ENCODE results near the gene MAP2K1.
A peak's percentile ranks its signal among the peaks of the same experiment; 100 is the strongest.
"Not testable (repeated sequence)": the region's sequence is repeated elsewhere in the genome, so short reads cannot be mapped to it uniquely, and the experiment has no call there.

The MAP2K1 gene

GRCh38 chr15:66386204-66387123 lies at the start of gene MAP2K1:
TSS of gene MAP2K1 (plus strand) at chr15:66386912. CDS start at chr15:66387348, 436 bp downstream.
- peak; percentile 85 for DNase-seq

GRCh38 chr15:66348530-66348929 lies 38.2 kb upstream of the MAP2K1 start:
- not testable (repeated sequence) for DNase-seq

- DNase-seq: no peak
These were observed 30.7 kb upstream of the MAP2K1 start for GRCh38 chr15:66356077-66356358.

GRCh38 chr15:66356359-66357236 lies 30.1 kb upstream of the MAP2K1 start, which contains the start of gene TIPIN:
TSS of gene TIPIN (minus strand) at chr15:66356685. CDS start at chr15:66352947, 3,738 bp downstream.
- DNase-seq: peak; percentile 81

GRCh38 chr15:66359740-66360139 lies 27.0 kb upstream of the MAP2K1 start:
- no peak for DNase-seq

- DNase-seq: not testable (repeated sequence)
These were observed 24.8 kb upstream of the MAP2K1 start for GRCh38 chr15:66361745-66362460.

- no peak for DNase-seq
These were observed 23.9 kb upstream of the MAP2K1 start for GRCh38 chr15:66362776-66363175.

GRCh38 chr15:66364944-66365528 lies 21.7 kb upstream of the MAP2K1 start:
- DNase-seq: no peak

GRCh38 chr15:66369773-66370651 lies 16.7 kb upstream of the MAP2K1 start:
- no peak for DNase-seq

- no peak for DNase-seq
These were observed 12.5 kb upstream of the MAP2K1 start for GRCh38 chr15:66374179-66374578.

GRCh38 chr15:66378814-66379430 lies 7.8 kb upstream of the MAP2K1 start:
- no peak for DNase-seq

- not testable (repeated sequence) for DNase-seq
These were observed 5.3 kb upstream of the MAP2K1 start for GRCh38 chr15:66381376-66381775.

GRCh38 chr15:66387163-66388042 lies 691 bp downstream of the MAP2K1 start:
- peak; percentile 16 for DNase-seq

GRCh38 chr15:66388043-66388363 lies 1.3 kb downstream of the MAP2K1 start:
- DNase-seq: no peak

GRCh38 chr15:66388576-66388975 lies 1.9 kb downstream of the MAP2K1 start:
- no peak for DNase-seq

GRCh38 chr15:66389098-66389858 lies 2.6 kb downstream of the MAP2K1 start:
- no peak for DNase-seq

GRCh38 chr15:66389859-66390381 lies 3.2 kb downstream of the MAP2K1 start:
- no peak for DNase-seq

GRCh38 chr15:66390678-66391077 lies 4.0 kb downstream of the MAP2K1 start:
- no peak for DNase-seq

- not testable (repeated sequence) for DNase-seq
These were observed 6.3 kb downstream of the MAP2K1 start for GRCh38 chr15:66393037-66393436.
